ENCODE results near the gene B4GALT5.
"Not testable (repeated sequence)": the region's sequence is repeated elsewhere in the genome, so short reads cannot be mapped to it uniquely, and the experiment has no call there.

The B4GALT5 gene

DNA sequence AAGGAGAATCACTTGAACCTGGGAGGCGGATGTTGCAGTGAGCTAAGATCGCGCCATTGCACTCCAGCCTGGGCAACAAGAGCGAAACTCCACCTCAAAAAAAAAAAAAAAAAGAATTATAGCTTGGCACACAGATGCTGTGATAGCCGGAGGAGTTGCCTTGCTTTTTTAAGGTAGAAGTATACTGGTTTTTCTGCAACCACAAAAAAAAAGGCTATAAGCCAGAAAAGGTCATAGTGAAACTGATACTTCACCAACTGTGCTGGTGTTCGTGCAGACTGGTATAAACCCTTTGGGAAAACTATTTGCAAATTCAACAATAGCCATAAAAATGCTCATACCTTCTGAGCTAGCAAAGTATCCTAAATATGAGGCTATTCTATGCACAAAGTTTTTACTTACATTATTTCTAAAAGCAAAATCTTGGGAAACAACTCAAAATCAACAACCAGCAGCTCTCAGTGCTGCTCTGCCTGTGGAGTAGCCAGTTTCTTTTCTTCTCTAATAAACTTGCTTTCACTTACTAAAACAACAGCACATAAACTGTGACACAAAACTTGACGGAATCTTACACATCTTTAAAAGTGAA, 44.0 kb downstream of the B4GALT5 start:
- intact Hi-C loops (cut with DNase I): no loop called here
- DNase-seq: no peak

- intact Hi-C loops (cut with DNase I); DNase-seq: not testable (repeated sequence)
These were observed 44.8 kb downstream of the B4GALT5 start for GRCh38 chr20:49668878-49669195.

GRCh38 chr20:49668181-49668877, 45.3 kb downstream of the B4GALT5 start:
- DNase-seq: peak in 40 of 42 donors; percentile 16 to 76 (median 42)
- intact Hi-C loops (cut with DNase I): no loop called here

GRCh38 chr20:49666911-49667310, 46.8 kb downstream of the B4GALT5 start:
- no peak for DNase-seq

DNA sequence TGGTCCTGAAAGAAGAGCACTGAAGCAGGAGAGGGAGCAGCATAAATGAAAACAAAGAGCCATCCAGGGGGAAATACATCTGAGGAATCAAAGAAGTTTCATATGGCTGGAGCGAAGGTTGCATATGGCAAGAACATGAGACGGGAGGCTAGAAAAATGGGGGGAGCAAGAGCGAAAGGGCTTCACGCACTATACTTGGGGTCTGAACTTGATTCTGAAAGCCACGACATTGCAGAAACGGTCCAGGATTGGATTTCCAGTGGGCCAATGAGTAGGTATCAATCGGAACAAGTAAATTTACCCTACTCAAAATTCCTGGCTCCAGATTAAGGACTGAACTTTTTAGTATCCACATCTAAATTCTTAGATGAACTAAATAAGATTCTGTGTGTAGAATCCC, 47.9 kb downstream of the B4GALT5 start:
- peak in 1 of 42 donors; percentile 27 for DNase-seq
- intact Hi-C loops (cut with DNase I): no loop called here

More at GRCh38 chr20:49666911-49667310, 46.8 kb downstream of the B4GALT5 start:
- intact Hi-C loops (cut with DNase I): no loop called here

DNA sequence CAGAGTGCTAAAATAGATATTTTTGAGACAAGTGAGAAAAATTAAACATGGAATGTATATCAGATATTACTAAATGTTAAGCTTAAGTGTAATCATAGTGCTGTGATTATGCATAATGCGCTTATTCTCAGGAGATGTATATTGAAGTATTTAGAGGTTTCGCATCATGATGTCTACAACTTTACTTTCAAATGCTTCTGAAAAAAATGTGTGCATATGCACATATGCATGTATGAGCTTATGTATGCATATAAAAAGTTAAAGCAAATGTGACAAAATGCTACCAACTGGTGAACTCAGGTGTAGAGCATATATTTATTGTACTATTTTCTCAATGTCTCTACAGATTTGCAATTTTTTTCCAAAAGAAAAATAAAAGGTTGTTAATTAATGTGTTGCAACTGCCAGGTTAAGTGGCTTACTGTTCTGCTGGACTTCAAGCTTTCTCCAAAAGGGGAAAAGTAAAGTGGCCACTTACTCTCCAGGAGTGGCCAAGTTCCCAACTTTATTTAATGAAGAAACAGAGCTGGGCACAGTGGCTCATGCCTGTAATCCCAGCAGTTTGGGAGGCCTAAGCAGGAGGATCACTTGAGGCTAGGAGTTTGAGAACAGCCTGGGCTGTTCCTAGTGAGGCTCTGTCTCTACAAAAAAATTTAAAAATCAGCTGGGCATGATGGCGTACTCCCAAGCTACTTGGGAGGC, 48.9 kb downstream of the B4GALT5 start:
- intact Hi-C loops (cut with DNase I): no loop called here
- no peak for DNase-seq

DNA sequence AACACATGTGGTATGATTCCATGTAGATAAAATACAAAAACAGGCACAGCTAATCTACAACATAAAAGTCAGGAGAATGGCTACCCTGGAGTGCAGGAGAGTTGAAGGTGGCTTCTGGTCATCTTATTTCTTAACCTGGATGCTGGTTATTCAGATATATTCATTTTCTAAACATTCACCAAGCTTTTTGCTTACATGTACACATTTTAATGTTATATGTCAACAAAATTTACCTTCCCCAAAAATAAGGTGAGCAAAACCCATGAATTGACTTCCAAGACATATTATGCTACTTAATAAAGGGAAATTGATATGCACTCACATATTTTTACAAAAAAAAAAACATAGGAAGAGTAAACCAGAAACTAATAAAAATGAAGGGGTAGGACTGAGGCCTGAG, 50.6 kb downstream of the B4GALT5 start:
- intact Hi-C loops (cut with DNase I): no loop called here

GRCh38 chr20:49661560-49662329, 51.9 kb downstream of the B4GALT5 start:
- intact Hi-C loops (cut with DNase I): no loop called here
- peak in 17 of 42 donors; percentile 10 to 72 (median 32) for DNase-seq

More for the DNA sequence above, 50.6 kb downstream of the B4GALT5 start:
- no peak for DNase-seq

DNA sequence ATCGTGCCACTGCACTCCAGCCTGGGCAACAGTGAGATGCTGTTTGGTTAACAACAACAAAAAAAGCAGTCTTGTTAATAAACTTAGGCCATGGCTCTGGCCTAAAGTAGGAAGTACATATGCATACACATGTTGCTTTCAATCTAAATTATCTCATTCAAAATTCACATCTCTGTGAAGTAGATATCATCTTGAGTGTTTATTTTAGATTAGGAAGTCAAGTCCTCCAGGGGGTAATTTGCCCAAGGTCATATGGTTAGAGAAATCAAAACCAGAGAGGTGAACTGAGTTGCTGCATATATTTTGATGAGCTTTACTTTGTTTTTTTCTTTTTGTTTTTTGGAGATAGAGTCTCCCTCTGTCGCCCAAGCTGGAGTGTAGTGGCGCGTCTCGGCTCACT, 52.8 kb downstream of the B4GALT5 start:
- DNase-seq: no peak
- intact Hi-C loops (cut with DNase I): no loop called here

- DNase-seq: no peak
- intact Hi-C loops (cut with DNase I): no loop called here
These were observed 54.6 kb downstream of the B4GALT5 start for GRCh38 chr20:49659056-49659455.

- intact Hi-C loops (cut with DNase I): no loop called here
- DNase-seq: no peak
These were observed 55.2 kb downstream of the B4GALT5 start for GRCh38 chr20:49658508-49658907.

DNA sequence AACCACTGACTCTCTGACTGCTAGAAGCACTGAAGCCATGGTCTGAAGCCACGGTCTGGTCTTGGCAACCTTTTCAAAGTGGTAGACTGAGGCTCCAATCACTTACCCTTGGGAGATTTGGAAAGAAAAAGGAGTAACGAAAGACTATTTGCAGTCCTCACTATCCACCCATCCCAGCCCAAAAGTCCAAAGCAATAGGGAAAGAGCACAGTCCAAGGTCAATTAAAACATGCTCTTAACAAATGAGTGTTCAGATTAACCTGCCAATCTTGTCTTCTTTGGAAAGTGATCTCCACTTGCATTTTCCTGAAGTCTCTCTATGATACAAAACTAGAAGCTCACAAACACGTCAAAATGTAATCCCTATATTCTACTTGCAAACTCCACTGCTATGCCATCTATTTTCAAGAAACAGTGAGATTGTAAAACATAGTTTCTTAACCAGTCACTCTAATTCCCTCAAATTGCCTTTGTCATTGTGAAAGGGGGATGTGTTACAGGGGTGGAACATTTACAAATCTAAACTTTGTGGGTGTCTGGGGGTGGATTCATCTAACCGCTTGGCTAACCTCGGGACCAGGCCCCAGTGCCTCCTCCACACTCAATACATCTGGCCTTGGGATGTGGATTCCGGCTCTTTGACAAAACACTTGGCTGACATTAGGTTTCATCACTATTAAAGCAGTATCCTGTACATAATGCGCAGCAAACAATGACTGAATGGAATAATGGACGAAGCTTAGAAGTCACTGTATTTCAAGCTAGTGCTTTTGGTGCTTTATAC, 56.4 kb downstream of the B4GALT5 start:
- intact Hi-C loops (cut with DNase I): no loop called here
- DNase-seq: no peak

DNA sequence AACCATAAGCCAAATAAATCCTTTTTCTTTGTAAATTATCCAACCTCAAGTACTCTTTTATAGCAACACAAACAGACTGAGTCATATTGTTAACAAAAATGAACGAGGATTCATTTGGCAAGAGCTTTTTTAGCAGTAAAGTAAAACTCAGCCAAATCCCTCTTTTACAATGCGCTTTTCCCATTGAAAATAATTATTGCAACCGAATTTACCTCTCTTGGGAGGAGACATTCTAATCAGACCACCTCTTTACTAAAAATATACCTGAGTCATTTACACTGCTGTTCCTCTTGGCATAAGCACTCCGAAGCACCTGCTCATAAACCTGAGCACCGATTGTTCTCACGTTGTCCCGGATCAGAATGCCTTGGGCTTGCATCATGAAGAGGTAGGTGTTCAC, 57.4 kb downstream of the B4GALT5 start:
- DNase-seq: peak in 39 of 42 donors; percentile 21 to 89 (median 62)
- intact Hi-C loops (cut with DNase I): no loop called here

DNA sequence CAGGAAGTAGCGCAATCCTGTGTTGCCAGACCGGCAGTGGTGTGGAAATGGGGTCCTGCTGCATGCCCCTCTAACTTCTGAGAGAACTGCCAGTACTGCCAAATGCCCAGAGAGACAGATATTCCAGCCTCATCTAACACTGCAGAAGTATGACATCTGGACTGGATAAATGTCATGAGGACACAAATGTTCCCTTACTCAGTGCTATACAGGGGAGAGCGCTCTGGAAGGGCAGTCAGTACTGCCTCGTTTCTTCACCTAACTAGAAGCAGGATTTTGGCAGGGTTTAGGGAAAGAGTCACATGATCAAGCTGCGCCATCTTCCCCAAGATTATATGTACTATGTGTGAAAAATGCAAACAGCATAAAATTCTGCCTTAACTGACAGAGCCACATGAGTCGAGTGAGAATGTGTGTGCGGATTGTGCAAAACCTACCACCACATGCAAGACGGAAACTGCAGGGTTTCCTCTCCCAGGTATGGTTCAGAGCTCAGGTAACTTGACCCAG, 59.7 kb downstream of the B4GALT5 start:
- intact Hi-C loops (cut with DNase I): no loop called here

GRCh38 chr20:49649672-49650071, 64.0 kb downstream of the B4GALT5 start:
- intact Hi-C loops (cut with DNase I): no loop called here

More for the DNA sequence above, 59.7 kb downstream of the B4GALT5 start:
- no peak for DNase-seq

GRCh38 chr20:49647550-49647949, 66.1 kb downstream of the B4GALT5 start:
- intact Hi-C loops (cut with DNase I): no loop called here
- no peak for DNase-seq

More at GRCh38 chr20:49649672-49650071, 64.0 kb downstream of the B4GALT5 start:
- no peak for DNase-seq

- intact Hi-C loops (cut with DNase I): no loop called here
- DNase-seq: no peak
These were observed 67.2 kb downstream of the B4GALT5 start for GRCh38 chr20:49646528-49646927.

GRCh38 chr20:49646126-49646525, 67.6 kb downstream of the B4GALT5 start:
- intact Hi-C loops (cut with DNase I): no loop called here
- no peak for DNase-seq

All from head of caudate nucleus (tissue), 42 donors.